Transverse colon (tissue), 4 donors: ENCODE data around the gene FOXA2. TPM values are rescaled to one million over a fixed set of nuclear protein-coding genes. Genes with fewer than 3 reads are reported as not detected.
"Not testable (repeated sequence)": the region's sequence is repeated elsewhere in the genome, so short reads cannot be mapped to it uniquely, and the experiment has no call there.

ENCODE experiments used
- DNase-seq: peaks from one replicate; pipeline ENCODE4 v3.0.0-alpha.2; 2019
- H3K27ac ChIP-seq, 4 donors: fragments of 200-600 bp; sonication (generic); 2 replicates each; pipeline ENCODE4 v1.5.1; 2016 to 2018; ENCODE audit warnings: inconsistent platforms in 4 of 4
- H3K27me3 ChIP-seq: fragments of 200-600 bp; sonication (generic); 2 replicates; pipeline ENCODE4 v1.5.1; 2017; ENCODE audit warnings: inconsistent platforms
- H3K36me3 ChIP-seq, 4 donors: fragments of 200-600 bp; sonication (generic); 2 replicates each; pipeline ENCODE4 v1.5.1; 2017 to 2019; ENCODE audit warnings: inconsistent platforms in 4 of 4
- H3K4me1 ChIP-seq, 4 donors: fragments of 200-600 bp; sonication (generic); 2 replicates each; pipeline ENCODE4 v1.5.1; 2017 to 2020; ENCODE audit warnings: inconsistent platforms in 4 of 4
- H3K4me3 ChIP-seq, 4 donors: fragments of 200-600 bp; sonication (generic); 1 replicate in 1 of 4; 2 replicates in 3 of 4; pipeline versions ENCODE4 v1.5.1 to v1.6.1; 2017 to 2019; ENCODE audit warnings: inconsistent platforms in 4 of 4
- H3K9me3 ChIP-seq, 2 donors: fragments of 200-600 bp; sonication (generic); 2 replicates each; pipeline ENCODE4 v1.5.1; 2017 to 2019; ENCODE audit warnings: inconsistent platforms in 2 of 2
- CTCF ChIP-seq, 5 experiments: fragments of 200-600 bp in 3 of 5; fragments of 450-650 bp in 2 of 5; sonication (generic) in 3 of 5; IDR thresholded peaks; 1 replicate in 2 of 5; 2 replicates in 3 of 5; pipeline ENCODE4 v1.5.1; 2016 to 2017; ENCODE audit warnings: antibody characterized with exemption in 5 of 5, inconsistent platforms in 3 of 5, mild to moderate bottlenecking in 2 of 5, moderate library complexity in 1 of 5
- EP300 ChIP-seq: sonication (generic); formaldehyde crosslinking; IDR thresholded peaks from one replicate; pipeline ENCODE4 v1.6.1; 2017; ENCODE audit warnings: antibody characterized with exemption, low read depth
- POLR2A ChIP-seq: fragments of 450-650 bp; IDR thresholded peaks from one replicate; pipeline ENCODE4 v1.6.1; 2016; ENCODE audit warnings: antibody characterized with exemption, mild to moderate bottlenecking, moderate library complexity
- POLR2AphosphoS5 ChIP-seq, 3 donors: sonication (generic); formaldehyde crosslinking; IDR thresholded peaks; one replicate each; pipeline ENCODE4 v1.6.1; 2016; ENCODE audit warnings: antibody characterized with exemption in 3 of 3
- WGBS, 2 donors: methylation state at CpG; one replicate each; pipeline ENCODE4 v1.1.5; 2018; ENCODE audit warnings: low coverage in 1 of 2; 5-methylcytosine and 5-hydroxymethylcytosine counted together
- in situ Hi-C, 4 donors: fragments of 200-750 bp; cut with MboI; loops; one replicate each; pipeline versions ENCODE4 v1.15.0 to v1.15.1; 2017; ENCODE audit warnings: low sequenced_read_pairs in 3 of 4, low pct_ligation_motif_present in 1 of 4, low pct_unique_long_range_greater_than_20kb in 1 of 4
- intact Hi-C: fragments of 100-400 bp; cut with DNase I; formaldehyde crosslinking; loops from one replicate; pipeline ENCODE4 v1.15.1; 2023; ENCODE audit warnings: low total_unique reads
- total RNA-seq, 4 donors: library from RNA; depleted of rRNA; stranded (reverse); fragments of >200 nt; gene quantifications; one replicate each; pipeline ENCODE4 v1.1.0, GENCODE V29; 2016

FOXA2 gene
- total RNA-seq, 4 donors from 2014 or later: 10.5 to 16.1 (median 12.6) TPM

DNA sequence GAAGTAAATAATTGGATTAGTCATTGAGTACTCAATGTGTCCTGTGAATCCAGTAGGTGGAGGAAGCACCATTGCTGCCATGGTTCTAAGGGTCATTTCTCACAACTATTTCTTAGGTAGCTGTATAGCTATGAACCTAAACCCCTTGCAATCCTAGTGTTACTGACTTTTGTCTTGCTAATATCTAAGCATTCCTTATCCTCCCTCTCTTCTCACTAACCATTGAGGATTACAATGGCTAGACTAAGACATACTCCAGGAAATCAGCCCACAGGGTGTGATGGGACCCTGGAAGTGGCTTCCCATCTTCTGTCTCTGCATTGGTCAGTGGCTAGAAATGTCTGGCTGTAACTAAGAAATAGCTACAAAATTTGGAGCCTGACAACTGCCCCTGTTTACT, 27.3 kb upstream of the FOXA2 start:
- H3K27ac ChIP-seq: no peak overlapping the region
- no peak for TF ChIP-seq CTCF (IDR thresholded peaks at IDR 0.05)
- TF ChIP-seq EP300: no peak
- no peak for TF ChIP-seq POLR2AphosphoS5 (IDR thresholded peaks at IDR 0.05)
- TF ChIP-seq POLR2A: no peak
- H3K4me1 ChIP-seq: no peaks in the 10 kb centered on the region
- no peaks in the 10 kb centered on the region for H3K9me3 ChIP-seq
- in situ Hi-C loops: no loop called here
- no peak overlapping the region for H3K4me3 ChIP-seq
- intact Hi-C loops: no loop called here
- H3K27me3 ChIP-seq: peaks cover 18% of the 10 kb centered on the region
- H3K36me3 ChIP-seq: no peaks in the 10 kb centered on the region
- DNase-seq: no peak

DNA sequence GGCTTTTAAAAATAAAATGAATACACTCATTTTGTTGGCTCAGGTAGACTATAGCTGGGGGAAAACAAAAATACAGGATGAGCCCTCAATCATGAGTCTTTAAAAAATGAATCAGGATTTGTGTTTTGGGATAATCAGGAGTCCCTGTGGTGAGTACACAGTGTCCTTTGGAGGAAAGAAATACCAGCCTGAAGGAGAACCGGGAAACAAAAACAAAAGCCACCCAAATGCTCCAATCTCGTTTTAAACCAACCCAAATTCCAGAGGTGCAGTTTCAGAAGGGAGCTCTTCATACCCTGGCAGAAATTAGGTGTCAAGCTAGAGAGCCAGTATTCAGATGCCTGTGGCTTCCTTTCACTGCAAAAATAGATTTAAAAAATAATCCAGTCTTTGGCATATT, 23.3 kb upstream of the FOXA2 start:
- intact Hi-C loops: no loop called here
- WGBS, 2 donors: 20 to 44% methylated on average over 1 to 2 of the region's 2 CpGs
- no peaks in the 10 kb centered on the region for H3K9me3 ChIP-seq

GRCh38 chr20:22604815-22605214, 20.4 kb upstream of the FOXA2 start:
- Histone ChIP-seq H3K36me3 (no peaks in the 10 kb centered on the region), H3K27me3 (peaks cover 5% of the 10 kb centered on the region), H3K9me3 (no peaks in the 10 kb centered on the region), H3K4me1 (no peaks in the 10 kb centered on the region), H3K4me3 (no peak overlapping the region), H3K27ac (no peak overlapping the region)
- intact Hi-C loops: no loop called here
- no peak for DNase-seq
- in situ Hi-C loops: no loop called here
- TF ChIP-seq EP300 (no peak), POLR2AphosphoS5 (IDR thresholded peaks at IDR 0.05) (no peak), POLR2A (no peak), CTCF (IDR thresholded peaks at IDR 0.05) (no peak)

More for the DNA sequence above, 23.3 kb upstream of the FOXA2 start:
- Histone ChIP-seq H3K4me1 (no peaks in the 10 kb centered on the region), H3K27me3 (peaks cover 8% of the 10 kb centered on the region), H3K4me3 (no peak overlapping the region), H3K36me3 (no peaks in the 10 kb centered on the region), H3K27ac (no peak overlapping the region)
- in situ Hi-C loops: no loop called here
- DNase-seq: no peak
- TF ChIP-seq CTCF (IDR thresholded peaks at IDR 0.05) (no peak), POLR2A (no peak), EP300 (no peak), POLR2AphosphoS5 (IDR thresholded peaks at IDR 0.05) (no peak)

DNA sequence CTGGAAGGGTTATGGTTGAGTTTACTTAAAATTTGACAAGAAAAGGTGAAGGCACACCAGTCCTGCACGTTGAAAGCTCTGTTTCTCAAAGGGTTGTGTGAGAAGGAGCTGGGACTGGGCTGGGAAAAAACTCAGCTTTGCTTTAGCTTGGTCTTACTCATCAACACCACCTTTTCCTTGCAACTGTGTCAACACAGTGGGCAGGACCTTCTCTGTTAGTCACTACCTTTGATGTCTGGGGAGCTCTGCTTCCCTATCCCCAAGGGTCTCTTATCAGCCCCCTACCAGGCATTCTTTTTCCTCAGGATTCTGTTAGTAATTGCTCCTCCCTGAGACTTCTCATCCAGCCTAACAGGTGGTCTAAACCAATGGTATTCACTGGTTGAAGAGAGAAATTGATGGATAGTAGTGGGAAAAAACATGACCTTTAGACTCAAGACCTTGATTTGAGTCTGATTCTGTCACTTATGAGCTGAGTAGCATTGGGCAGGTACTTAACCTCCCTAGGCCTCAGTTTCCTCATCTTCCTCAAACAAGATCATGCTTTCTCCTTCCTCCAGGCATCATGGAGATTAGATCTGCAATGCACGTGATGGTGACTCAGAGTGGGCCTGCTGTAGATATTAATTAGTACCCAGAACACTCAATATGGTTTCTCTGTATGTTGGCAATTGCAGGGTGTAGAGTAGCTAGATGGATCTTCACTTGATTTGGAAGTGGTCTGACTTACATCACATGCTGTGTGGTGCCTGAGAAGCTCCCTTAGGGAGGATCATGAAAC, 17.2 kb upstream of the FOXA2 start:
- Histone ChIP-seq H3K36me3 (no peaks in the 10 kb centered on the region), H3K4me3 (no peak overlapping the region), H3K27me3 (no peaks in the 10 kb centered on the region), H3K27ac (no peak overlapping the region), H3K9me3 (no peaks in the 10 kb centered on the region), H3K4me1 (no peaks in the 10 kb centered on the region)
- TF ChIP-seq POLR2A: no peak
- 33 to 63% methylated on average over 1 to 2 of the region's 2 CpGs for WGBS, 2 donors
- intact Hi-C loops (no loop called here), in situ Hi-C loops (no loop called here)
- DNase-seq: no peak

GRCh38 chr20:22599258-22599657, 14.9 kb upstream of the FOXA2 start:
- 94 to 100% methylated on average over 2 of the region's 2 CpGs for WGBS, 2 donors
- in situ Hi-C loops: loop anchor here in 2 of 4 donors (10.0 to 25.0 kb wide), 2 partner anchors 262 to 264 kb away; no protein-coding TSS in a partner anchor
- H3K4me1 ChIP-seq, DNase-seq, H3K9me3 ChIP-seq, H3K27me3 ChIP-seq, H3K27ac ChIP-seq, H3K4me3 ChIP-seq, H3K36me3 ChIP-seq, intact Hi-C loops: not testable (repeated sequence)
